WERI-Rb-1 (cell line): Measurements from ENCODE around the gene TRIM49D2.
"Not testable (repeated sequence)": the region's sequence is repeated elsewhere in the genome, so short reads cannot be mapped to it uniquely, and the experiment has no call there.

Experiments
- DNase-seq: peaks from one replicate; pipeline ENCODE4 v3.0.0-alpha.2; 2020
- H3K27ac ChIP-seq: fragments of 250-450 bp; sonication (Bioruptor Pico); 2 replicates; pipeline ENCODE4 v1.5.1; 2020; ENCODE audit warnings: mild to moderate bottlenecking, moderate library complexity
- H3K27me3 ChIP-seq: fragments of 250-450 bp; sonication (Bioruptor Pico); 2 replicates; pipeline ENCODE4 v1.5.1; 2021; ENCODE audit warnings: mild to moderate bottlenecking, low read depth, moderate library complexity; ENCODE audit not compliant: insufficient read depth, severe bottlenecking
- H3K36me3 ChIP-seq: fragments of 250-450 bp; sonication (Bioruptor Pico); 2 replicates; pipeline ENCODE4 v1.5.1; 2020; ENCODE audit warnings: mild to moderate bottlenecking, moderate library complexity
- H3K4me3 ChIP-seq: 2 replicates; pipeline ENCODE4 v1.5.1; 2011; ENCODE audit warnings: low read depth, mild to moderate bottlenecking, control low read depth, low read length
- H3K9me3 ChIP-seq: fragments of 250-450 bp; sonication (Bioruptor Pico); 2 replicates; pipeline ENCODE4 v1.5.1; 2021; ENCODE audit warnings: mild to moderate bottlenecking, moderate library complexity; ENCODE audit not compliant: severe bottlenecking
- TF ChIP-seq, protein P1 (sequence below): IDR thresholded peaks from 2 replicates; pipeline ENCODE4 v1.5.1; 2011; ENCODE audit warnings: low read depth, mild to moderate bottlenecking, control low read depth, inconsistent platforms, low read length

Gene TRIM49D2, protein sequence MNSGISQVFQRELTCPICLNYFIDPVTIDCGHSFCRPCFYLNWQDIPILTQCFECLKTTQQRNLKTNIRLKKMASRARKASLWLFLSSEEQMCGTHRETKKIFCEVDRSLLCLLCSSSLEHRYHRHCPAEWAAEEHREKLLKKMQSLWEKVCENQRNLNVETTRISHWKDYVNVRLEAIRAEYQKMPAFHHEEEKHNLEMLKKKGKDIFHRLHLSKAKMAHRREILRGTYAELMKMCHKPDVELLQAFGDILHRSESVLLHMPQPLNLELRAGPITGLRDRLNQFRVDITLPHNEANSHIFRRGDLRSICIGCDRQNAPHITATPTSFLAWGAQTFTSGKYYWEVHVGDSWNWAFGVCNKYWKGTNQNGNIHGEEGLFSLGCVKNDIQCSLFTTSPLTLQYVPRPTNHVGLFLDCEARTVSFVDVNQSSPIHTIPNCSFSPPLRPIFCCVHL

DNA sequence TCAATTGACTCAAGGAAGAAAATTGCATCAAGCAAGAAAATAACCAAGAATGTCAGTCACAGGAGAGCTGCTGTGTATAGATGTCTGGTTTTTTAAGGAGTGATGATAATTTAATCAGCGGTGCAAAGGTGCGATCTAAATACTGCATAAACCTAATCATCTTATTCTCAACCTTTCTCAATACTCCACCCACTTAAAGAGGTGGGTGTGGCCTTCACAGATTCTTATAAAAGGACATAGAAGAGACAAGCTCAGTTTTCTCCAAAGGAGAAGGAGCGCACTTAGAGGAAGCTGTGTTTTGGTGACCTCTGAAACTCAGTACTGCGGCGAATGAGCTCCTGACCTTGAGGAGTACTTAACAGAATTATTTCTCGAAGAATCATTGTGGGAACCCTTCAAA, at the start of gene TRIM49D2:
Gene TRIM49D2, plus strand, starts transcription at position 301 of the 400 bp plus-strand sequence. CDS start 2,698 bp downstream, outside the sequence.
- H3K27me3 ChIP-seq, H3K36me3 ChIP-seq: not testable (repeated sequence)

DNA sequence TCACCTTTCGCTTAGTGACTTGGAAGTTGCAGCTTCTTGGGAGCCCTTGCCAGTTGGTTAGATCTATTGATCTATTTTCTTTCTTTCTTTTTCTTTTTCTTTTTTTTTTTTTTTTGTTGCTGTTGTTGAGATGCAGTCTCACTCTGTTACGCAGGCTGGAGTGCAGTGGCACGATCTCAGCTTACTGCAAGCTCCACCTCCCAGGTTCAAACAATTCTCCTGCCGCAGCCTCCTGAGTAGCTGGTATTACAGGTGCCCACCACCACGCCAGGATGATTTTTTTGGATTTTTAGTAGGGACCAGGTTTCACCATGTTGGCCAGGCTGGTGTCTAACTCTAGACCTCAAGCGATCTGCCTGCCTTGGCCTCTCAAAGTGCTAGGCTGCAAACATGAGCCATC, 46.4 kb upstream of the TRIM49D2 start:
- DNase-seq, H3K4me3 ChIP-seq, H3K36me3 ChIP-seq, H3K9me3 ChIP-seq, H3K27me3 ChIP-seq, H3K27ac ChIP-seq: not testable (repeated sequence)

More for the DNA sequence above, at the start of gene TRIM49D2:
- not testable (repeated sequence) for H3K9me3 ChIP-seq, H3K27ac ChIP-seq, H3K4me3 ChIP-seq, DNase-seq

DNA sequence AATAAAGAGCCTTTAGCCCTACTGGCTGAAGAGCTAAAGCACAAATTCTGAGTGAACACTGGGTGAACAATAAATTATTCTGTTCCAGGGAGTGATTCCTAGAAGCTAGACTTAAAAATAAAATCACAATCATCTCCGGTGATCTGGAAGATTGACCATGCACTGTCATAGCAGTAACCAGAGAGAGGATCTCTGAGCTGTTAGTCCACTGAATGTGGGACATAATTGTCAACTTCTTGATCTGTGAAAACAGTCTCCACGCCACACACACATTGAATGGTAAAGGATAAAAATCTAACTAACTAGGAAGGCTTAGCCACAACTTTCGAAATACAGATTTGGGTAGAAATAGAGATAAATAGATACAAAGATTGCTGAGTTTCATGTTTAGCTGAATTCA, 30.6 kb upstream of the TRIM49D2 start:
- H3K27me3 ChIP-seq, H3K27ac ChIP-seq, DNase-seq, H3K4me3 ChIP-seq, H3K9me3 ChIP-seq, H3K36me3 ChIP-seq: not testable (repeated sequence)

DNA sequence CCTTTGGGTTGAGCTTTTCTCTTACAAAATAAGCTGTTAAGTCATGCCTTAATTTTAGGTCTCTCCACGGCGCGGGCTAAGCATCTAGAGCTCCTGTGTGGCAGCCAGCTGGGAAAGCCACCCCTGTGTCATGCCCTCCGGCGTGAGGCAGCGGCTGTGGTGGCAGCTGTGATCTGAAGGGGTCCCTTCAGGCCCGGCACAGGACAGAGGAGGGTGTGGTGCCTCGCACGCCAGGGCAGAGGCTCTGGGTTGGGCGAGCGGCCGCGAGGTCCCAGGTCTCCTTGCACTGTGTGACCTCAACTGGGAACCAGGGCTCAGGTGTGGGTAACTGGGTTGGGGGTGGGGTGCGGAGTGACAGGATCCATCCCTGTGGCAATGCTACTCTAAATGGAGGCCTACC, 23.1 kb upstream of the TRIM49D2 start:
- not testable (repeated sequence) for DNase-seq, H3K27ac ChIP-seq, H3K36me3 ChIP-seq, H3K27me3 ChIP-seq, H3K4me3 ChIP-seq, H3K9me3 ChIP-seq

DNA sequence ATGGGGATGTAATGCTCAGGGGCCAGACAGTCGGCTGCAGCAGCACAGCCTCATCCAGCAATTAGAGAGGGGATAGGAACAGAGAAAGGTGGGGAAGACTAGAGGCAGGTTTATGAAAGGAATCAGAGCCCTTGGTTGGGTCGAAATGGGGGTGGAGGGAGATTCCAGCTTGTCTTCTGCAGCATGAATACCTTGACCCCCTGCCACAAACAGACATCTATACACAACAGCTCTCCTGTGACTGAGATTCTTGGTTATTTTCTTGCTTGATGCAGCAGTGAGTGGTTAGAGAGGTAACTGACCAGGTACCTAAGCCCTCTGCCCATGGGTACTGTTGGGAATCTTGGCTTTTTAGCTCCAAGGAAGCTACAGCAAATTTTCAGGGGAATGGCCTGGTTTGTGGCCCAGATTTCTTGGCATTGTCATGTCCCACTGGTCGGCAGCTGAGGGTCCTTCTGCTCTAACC, 1.6 kb upstream of the TRIM49D2 start, which contains the start of gene TRIM49D1:
Gene TRIM49D1, minus strand, starts transcription at position 51 of the 466 bp plus-strand sequence. CDS start 4,535 bp downstream, outside the sequence.
- DNase-seq = no peak
- TF ChIP-seq, protein P1, sequence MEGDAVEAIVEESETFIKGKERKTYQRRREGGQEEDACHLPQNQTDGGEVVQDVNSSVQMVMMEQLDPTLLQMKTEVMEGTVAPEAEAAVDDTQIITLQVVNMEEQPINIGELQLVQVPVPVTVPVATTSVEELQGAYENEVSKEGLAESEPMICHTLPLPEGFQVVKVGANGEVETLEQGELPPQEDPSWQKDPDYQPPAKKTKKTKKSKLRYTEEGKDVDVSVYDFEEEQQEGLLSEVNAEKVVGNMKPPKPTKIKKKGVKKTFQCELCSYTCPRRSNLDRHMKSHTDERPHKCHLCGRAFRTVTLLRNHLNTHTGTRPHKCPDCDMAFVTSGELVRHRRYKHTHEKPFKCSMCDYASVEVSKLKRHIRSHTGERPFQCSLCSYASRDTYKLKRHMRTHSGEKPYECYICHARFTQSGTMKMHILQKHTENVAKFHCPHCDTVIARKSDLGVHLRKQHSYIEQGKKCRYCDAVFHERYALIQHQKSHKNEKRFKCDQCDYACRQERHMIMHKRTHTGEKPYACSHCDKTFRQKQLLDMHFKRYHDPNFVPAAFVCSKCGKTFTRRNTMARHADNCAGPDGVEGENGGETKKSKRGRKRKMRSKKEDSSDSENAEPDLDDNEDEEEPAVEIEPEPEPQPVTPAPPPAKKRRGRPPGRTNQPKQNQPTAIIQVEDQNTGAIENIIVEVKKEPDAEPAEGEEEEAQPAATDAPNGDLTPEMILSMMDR = no peak
- Histone ChIP-seq H3K27ac (no peak within 1 kb of the TSS), H3K9me3 (no peaks in the 10 kb centered on the region), H3K4me3 (no peak within 1 kb of the TSS), H3K27me3 (no peaks in the 10 kb centered on the region), H3K36me3 (no peaks in the 10 kb centered on the region)

DNA sequence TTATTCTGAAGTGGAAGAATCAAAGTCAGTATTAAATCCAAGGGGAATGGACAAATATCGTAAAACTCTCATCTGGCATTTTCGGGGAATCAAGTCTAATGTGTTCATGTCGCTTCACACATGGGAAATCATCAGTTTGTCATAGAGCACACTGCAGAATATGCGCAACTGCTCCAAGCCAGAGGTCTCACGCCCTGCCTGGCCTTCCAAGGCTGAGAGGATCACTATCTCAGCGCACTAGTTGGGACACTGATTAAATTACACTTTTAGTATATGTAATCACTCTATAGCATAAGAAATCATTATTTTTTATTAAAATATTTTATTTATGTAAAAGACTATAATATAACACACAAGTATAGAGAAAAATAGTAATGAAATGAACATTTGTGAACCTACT, 37.0 kb downstream of the TRIM49D2 start:
- H3K4me3 ChIP-seq, H3K27ac ChIP-seq, H3K27me3 ChIP-seq, DNase-seq, H3K9me3 ChIP-seq, H3K36me3 ChIP-seq: not testable (repeated sequence)

DNA sequence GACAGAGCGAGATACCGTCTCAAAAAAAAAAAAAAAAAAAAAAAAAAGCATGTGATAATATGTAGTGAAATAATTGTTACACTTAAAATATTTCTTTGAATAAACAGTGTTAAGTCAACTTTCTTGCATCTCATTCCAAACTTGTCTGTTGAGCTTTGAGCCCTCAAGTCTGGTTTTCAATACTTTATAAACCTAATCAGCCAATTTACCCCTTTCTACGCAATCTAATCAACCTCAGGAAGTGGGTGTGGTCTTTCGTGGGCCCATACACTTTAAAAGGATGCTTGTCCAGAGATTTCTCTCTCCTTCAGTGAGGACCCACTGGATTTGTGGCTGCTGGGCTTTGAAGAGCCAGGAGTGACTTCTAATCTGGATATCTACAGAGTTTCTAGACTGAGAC, 41.9 kb downstream of the TRIM49D2 start, which contains the start of gene TRIM64:
Gene TRIM64, plus strand, starts transcription at position 301 of the 400 bp plus-strand sequence. CDS start 2,467 bp downstream, outside the sequence.
- DNase-seq, H3K4me3 ChIP-seq, H3K27ac ChIP-seq, H3K36me3 ChIP-seq, H3K27me3 ChIP-seq, H3K9me3 ChIP-seq: not testable (repeated sequence)
